Stimulated activated CD4-positive, alpha-beta T cell treated with anti-CD3 and anti-CD28 coated beads, Interleukin-4, amount 100 ng/mL, for 4 hours (primary cell): Measurements from ENCODE around the gene TBC1D22A.

Source experiments
- DNase-seq, 2 experiments: peaks; one replicate each; pipeline ENCODE4 v3.0.0-alpha.2; 2020

TBC1D22A gene

GRCh38 chr22:47053726-47054141 is 291.3 kb downstream of the TBC1D22A start:
- no peak for DNase-seq

- no peak for DNase-seq
These were observed 292.0 kb downstream of the TBC1D22A start for GRCh38 chr22:47054231-47055072.

- no peak for DNase-seq
These were observed 292.6 kb downstream of the TBC1D22A start for GRCh38 chr22:47055073-47055355.

GRCh38 chr22:47055461-47055860 is 293.0 kb downstream of the TBC1D22A start:
- no peak for DNase-seq

- DNase-seq = no peak
These were observed 293.5 kb downstream of the TBC1D22A start for GRCh38 chr22:47055921-47056320.

- no peak for DNase-seq
These were observed 293.9 kb downstream of the TBC1D22A start for GRCh38 chr22:47056361-47056760.

- no peak for DNase-seq
These were observed 294.5 kb downstream of the TBC1D22A start for GRCh38 chr22:47056776-47057470.

- no peak for DNase-seq
These were observed 295.6 kb downstream of the TBC1D22A start for GRCh38 chr22:47057916-47058585.

- DNase-seq = no peak
These were observed 296.6 kb downstream of the TBC1D22A start for GRCh38 chr22:47059076-47059475.

GRCh38 chr22:47059701-47060161 is 297.3 kb downstream of the TBC1D22A start:
- DNase-seq = no peak

GRCh38 chr22:47060718-47061117 is 298.3 kb downstream of the TBC1D22A start:
- no peak for DNase-seq

- no peak for DNase-seq
These were observed 298.8 kb downstream of the TBC1D22A start for GRCh38 chr22:47061226-47061625.

- DNase-seq = no peak
These were observed 299.7 kb downstream of the TBC1D22A start for GRCh38 chr22:47062126-47062525.

- DNase-seq = no peak
These were observed 300.6 kb downstream of the TBC1D22A start for GRCh38 chr22:47063071-47063509.

GRCh38 chr22:47063606-47064005 is 301.2 kb downstream of the TBC1D22A start:
- DNase-seq = no peak

- DNase-seq = no peak
These were observed 301.6 kb downstream of the TBC1D22A start for GRCh38 chr22:47064016-47064415.

GRCh38 chr22:47064416-47064815 is 302.0 kb downstream of the TBC1D22A start:
- no peak for DNase-seq

- DNase-seq = no peak
These were observed 303.5 kb downstream of the TBC1D22A start for GRCh38 chr22:47065756-47066615.

- no peak for DNase-seq
These were observed 304.1 kb downstream of the TBC1D22A start for GRCh38 chr22:47066616-47066905.

- no peak for DNase-seq
These were observed 305.0 kb downstream of the TBC1D22A start for GRCh38 chr22:47067321-47067890.

GRCh38 chr22:47067911-47068625 is 305.6 kb downstream of the TBC1D22A start:
- no peak for DNase-seq

- DNase-seq = no peak
These were observed 306.2 kb downstream of the TBC1D22A start for GRCh38 chr22:47068626-47068996.
